ES-I3 (cell line): Measurements from ENCODE around the gene MANSC4.

ENCODE experiments used
- H3K36me3 ChIP-seq: 2 replicates; pipeline ENCODE4 v1.6.1; 2013; ENCODE audit warnings: mild to moderate bottlenecking, low read length, control low read depth, moderate library complexity; ENCODE audit not compliant: insufficient read depth
- H3K4me1 ChIP-seq: 2 replicates; pipeline ENCODE4 v1.6.1; 2013; ENCODE audit warnings: mild to moderate bottlenecking, control low read depth, low read length; ENCODE audit not compliant: insufficient read depth
- H3K9ac ChIP-seq: 2 replicates; pipeline ENCODE4 v1.6.1; 2013; ENCODE audit warnings: low read depth, mild to moderate bottlenecking, low read length, moderate library complexity
- H3K9me3 ChIP-seq: 2 replicates; pipeline ENCODE4 v1.6.1; 2013; ENCODE audit warnings: mild to moderate bottlenecking, low read length, moderate library complexity; ENCODE audit not compliant: control insufficient read depth, insufficient read depth

MANSC4 gene

GRCh38 chr12:27779920-27780611 is at the start of gene MANSC4, which contains the start of gene KLHL42:
TSS of gene MANSC4 (minus strand) at chr12:27780236. CDS start at chr12:27771276, 8,960 bp downstream.
TSS of gene KLHL42 (plus strand) at chr12:27780233. CDS start at chr12:27780331, 98 bp downstream.
- no peaks in the 10 kb centered on the region for H3K36me3 ChIP-seq
- no peaks in the 10 kb centered on the region for H3K9me3 ChIP-seq
- peak within 1 kb of the TSS; percentile 79 for H3K9ac ChIP-seq
- peaks cover 17% of the 10 kb centered on the region; the same call in 1 of the 2 replicates for H3K4me1 ChIP-seq

- no peaks in the 10 kb centered on the region for H3K9me3 ChIP-seq
- H3K36me3 ChIP-seq, result no peaks in the 10 kb centered on the region
- H3K9ac ChIP-seq, result no peak overlapping the region
- no peaks in the 10 kb centered on the region for H3K4me1 ChIP-seq
Measured at GRCh38 chr12:27828196-27828595, 48.2 kb upstream of the MANSC4 start.

- H3K9me3 ChIP-seq, result no peaks in the 10 kb centered on the region
- H3K36me3 ChIP-seq, result no peaks in the 10 kb centered on the region
- H3K4me1 ChIP-seq, result peaks cover 6% of the 10 kb centered on the region; the same call in 1 of the 2 replicates
- H3K9ac ChIP-seq, result no peak overlapping the region
Measured at GRCh38 chr12:27826076-27826475, 46.0 kb upstream of the MANSC4 start.

- Histone ChIP-seq H3K4me1 (peaks cover 6% of the 10 kb centered on the region; the same call in 1 of the 2 replicates), H3K9me3 (no peaks in the 10 kb centered on the region; the same call in 1 of the 2 replicates), H3K36me3 (no peaks in the 10 kb centered on the region), H3K9ac (no peak overlapping the region)
Measured at GRCh38 chr12:27824126-27824842, 44.2 kb upstream of the MANSC4 start.

GRCh38 chr12:27823038-27823437 is 43.0 kb upstream of the MANSC4 start:
- Histone ChIP-seq H3K36me3 (no peaks in the 10 kb centered on the region), H3K9me3 (no peaks in the 10 kb centered on the region; the same call in 1 of the 2 replicates), H3K4me1 (peaks cover 6% of the 10 kb centered on the region; the same call in 1 of the 2 replicates), H3K9ac (no peak overlapping the region)

GRCh38 chr12:27822076-27822712 is 42.2 kb upstream of the MANSC4 start:
- H3K9me3 ChIP-seq, result no peaks in the 10 kb centered on the region; the same call in 1 of the 2 replicates
- H3K4me1 ChIP-seq, result peaks cover 6% of the 10 kb centered on the region; the same call in 1 of the 2 replicates
- H3K36me3 ChIP-seq, result no peaks in the 10 kb centered on the region
- no peak overlapping the region for H3K9ac ChIP-seq

- Histone ChIP-seq H3K36me3 (no peaks in the 10 kb centered on the region), H3K9me3 (no peaks in the 10 kb centered on the region; the same call in 1 of the 2 replicates), H3K9ac (no peak overlapping the region), H3K4me1 (peaks cover 6% of the 10 kb centered on the region; the same call in 1 of the 2 replicates)
Measured at GRCh38 chr12:27821259-27821973, 41.4 kb upstream of the MANSC4 start.

GRCh38 chr12:27820564-27820963 is 40.5 kb upstream of the MANSC4 start:
- Histone ChIP-seq H3K9ac (no peak overlapping the region), H3K4me1 (peaks cover 6% of the 10 kb centered on the region; the same call in 1 of the 2 replicates)

GRCh38 chr12:27818401-27818918 is 38.4 kb upstream of the MANSC4 start:
- Histone ChIP-seq H3K36me3 (no peaks in the 10 kb centered on the region), H3K9ac (no peak overlapping the region), H3K9me3 (no peaks in the 10 kb centered on the region; the same call in 1 of the 2 replicates), H3K4me1 (peaks cover 6% of the 10 kb centered on the region; the same call in 1 of the 2 replicates)

More at GRCh38 chr12:27820564-27820963, 40.5 kb upstream of the MANSC4 start:
- Histone ChIP-seq H3K9me3 (no peaks in the 10 kb centered on the region; the same call in 1 of the 2 replicates), H3K36me3 (no peaks in the 10 kb centered on the region)

- H3K4me1 ChIP-seq, result peaks cover 6% of the 10 kb centered on the region; the same call in 1 of the 2 replicates
- H3K9me3 ChIP-seq, result no peaks in the 10 kb centered on the region; the same call in 1 of the 2 replicates
- H3K9ac ChIP-seq, result no peak overlapping the region
- no peaks in the 10 kb centered on the region for H3K36me3 ChIP-seq
Measured at GRCh38 chr12:27817766-27818165, 37.7 kb upstream of the MANSC4 start.

- H3K4me1 ChIP-seq, result no peaks in the 10 kb centered on the region
- no peaks in the 10 kb centered on the region; the same call in 1 of the 2 replicates for H3K9me3 ChIP-seq
- H3K36me3 ChIP-seq, result no peaks in the 10 kb centered on the region
- no peak overlapping the region for H3K9ac ChIP-seq
Measured at GRCh38 chr12:27814851-27815591, 35.0 kb upstream of the MANSC4 start.

GRCh38 chr12:27814411-27814810 is 34.4 kb upstream of the MANSC4 start:
- no peaks in the 10 kb centered on the region for H3K4me1 ChIP-seq
- H3K9me3 ChIP-seq, result no peaks in the 10 kb centered on the region; the same call in 1 of the 2 replicates
- no peak overlapping the region for H3K9ac ChIP-seq
- no peaks in the 10 kb centered on the region for H3K36me3 ChIP-seq

GRCh38 chr12:27812502-27812901 is 32.5 kb upstream of the MANSC4 start:
- Histone ChIP-seq H3K9ac (no peak overlapping the region), H3K4me1 (0 out of 2 replicates have a peak, but pooled peaks cover under 1% of the 10 kb centered on the region), H3K36me3 (no peaks in the 10 kb centered on the region), H3K9me3 (no peaks in the 10 kb centered on the region)
